Measurements from ENCODE around the gene CALM3.

Gene CALM3

DNA sequence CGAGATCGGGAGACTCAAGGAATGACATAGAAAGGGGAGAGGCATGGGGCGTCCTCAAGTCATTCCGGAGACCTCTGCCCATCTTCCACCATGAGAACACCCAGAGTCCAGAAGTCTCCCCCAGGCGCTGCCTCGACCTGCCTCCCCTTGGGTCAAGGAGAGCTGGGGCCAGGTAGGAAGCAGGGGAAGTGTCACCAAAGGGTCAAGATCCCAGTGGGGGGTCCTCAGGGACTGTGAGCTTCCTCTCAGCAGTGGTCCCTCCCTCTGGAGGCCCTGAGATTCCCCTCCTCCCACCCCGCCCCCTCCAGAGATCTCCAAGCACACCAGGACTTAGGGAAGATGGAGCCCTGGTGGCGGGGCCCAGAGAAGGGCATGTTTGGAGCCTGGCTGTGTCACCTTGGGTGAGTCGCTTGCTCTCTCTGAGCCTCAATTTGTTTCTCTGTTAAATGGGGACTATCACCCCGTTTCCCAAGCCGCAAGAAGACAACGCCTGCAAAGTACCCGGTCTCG lies 58.9 kb downstream of the CALM3 start:
- no peak for DNase-seq
- TF ChIP-seq EZH2 (IDR thresholded peaks at IDR 0.05; ENCODE audit: borderline replicate concordance, low read depth, low read length, severe bottlenecking), result no peak
- TF ChIP-seq, protein P1, sequence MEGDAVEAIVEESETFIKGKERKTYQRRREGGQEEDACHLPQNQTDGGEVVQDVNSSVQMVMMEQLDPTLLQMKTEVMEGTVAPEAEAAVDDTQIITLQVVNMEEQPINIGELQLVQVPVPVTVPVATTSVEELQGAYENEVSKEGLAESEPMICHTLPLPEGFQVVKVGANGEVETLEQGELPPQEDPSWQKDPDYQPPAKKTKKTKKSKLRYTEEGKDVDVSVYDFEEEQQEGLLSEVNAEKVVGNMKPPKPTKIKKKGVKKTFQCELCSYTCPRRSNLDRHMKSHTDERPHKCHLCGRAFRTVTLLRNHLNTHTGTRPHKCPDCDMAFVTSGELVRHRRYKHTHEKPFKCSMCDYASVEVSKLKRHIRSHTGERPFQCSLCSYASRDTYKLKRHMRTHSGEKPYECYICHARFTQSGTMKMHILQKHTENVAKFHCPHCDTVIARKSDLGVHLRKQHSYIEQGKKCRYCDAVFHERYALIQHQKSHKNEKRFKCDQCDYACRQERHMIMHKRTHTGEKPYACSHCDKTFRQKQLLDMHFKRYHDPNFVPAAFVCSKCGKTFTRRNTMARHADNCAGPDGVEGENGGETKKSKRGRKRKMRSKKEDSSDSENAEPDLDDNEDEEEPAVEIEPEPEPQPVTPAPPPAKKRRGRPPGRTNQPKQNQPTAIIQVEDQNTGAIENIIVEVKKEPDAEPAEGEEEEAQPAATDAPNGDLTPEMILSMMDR (IDR thresholded peaks at IDR 0.05; ENCODE audit: borderline replicate concordance, extremely low read depth, low read length, poor library complexity, severe bottlenecking), result no peak
- H3K9me3 ChIP-seq (ENCODE audit: insufficient read depth, low read length, severe bottlenecking), result no peaks in the 10 kb centered on the region
- peaks cover 15% of the 10 kb centered on the region; the same call in 1 of the 2 replicates for H4K20me1 ChIP-seq (ENCODE audit: insufficient read depth, low read length)
- H3K4me3 ChIP-seq (ENCODE audit: low read depth in 1 of 2, low read length in 2 of 2), result peak overlapping the region in 1 of 2 experiments; percentile 62; a peak in 2 of 4 replicates
- ATAC-seq (ENCODE audit: insufficient read depth, low read depth), result no peak
- peaks cover 22% of the 10 kb centered on the region for H3K27me3 ChIP-seq (ENCODE audit: insufficient read depth, low read length, poor library complexity)
- peak overlapping the region; percentile 55; the same call in 1 of the 2 replicates for H3K9ac ChIP-seq (ENCODE audit: low read depth, low read length)
- H2AFZ ChIP-seq (ENCODE audit: low read depth, low read length), result no peak overlapping the region
- H3K4me2 ChIP-seq (ENCODE audit: insufficient read depth, low read length), result peak overlapping the region; percentile 98
- no peaks in the 10 kb centered on the region for H3K36me3 ChIP-seq (ENCODE audit: insufficient read depth, low read length)
- H3K4me1 ChIP-seq (ENCODE audit: insufficient read depth, low read length), result peaks cover 30% of the 10 kb centered on the region
- no peak overlapping the region for H3K27ac ChIP-seq (ENCODE audit: low read length)
- no peaks in the 10 kb centered on the region for H3K79me2 ChIP-seq (ENCODE audit: insufficient read depth, low read length)
